H1 (cell line): ENCODE results near the gene CHD2. TPM values are rescaled to one million over a fixed set of nuclear protein-coding genes. Genes with fewer than 3 reads are reported as not detected.

ENCODE experiments used
- BACH1 ChIP-seq: IDR thresholded peaks from 2 replicates; pipeline ENCODE4 v1.6.1; 2012; ENCODE audit warnings: low read length, improper control_type of control experiment
- CTCF ChIP-seq, 3 experiments: IDR thresholded peaks; 1 replicate in 2 of 3; 2 replicates in 1 of 3; pipeline versions ENCODE4 v1.5.1 to v1.6.1; 2011; ENCODE audit warnings: low read length in 3 of 3, mild to moderate bottlenecking in 3 of 3, inconsistent platforms in 2 of 3, low read depth in 1 of 3, moderate library complexity in 1 of 3; ENCODE audit not compliant: insufficient read depth in 1 of 3; ENCODE audit errors: control extremely low read depth in 1 of 3
- HDAC2 ChIP-seq, 2 experiments: fragments of 300-600 bp in 1 of 2; sonication (generic) in 1 of 2; IDR thresholded peaks; 2 replicates each; pipeline ENCODE4 v1.6.1; 2011 to 2012; ENCODE audit warnings: low read depth in 2 of 2, low read length in 2 of 2, mild to moderate bottlenecking in 2 of 2, moderate library complexity in 2 of 2, borderline replicate concordance in 1 of 2, inconsistent platforms in 1 of 2
- KDM4A ChIP-seq: IDR thresholded peaks from one replicate; pipeline ENCODE4 v1.7.1; 2012; ENCODE audit warnings: low read depth, mild to moderate bottlenecking, moderate library complexity, low read length, inconsistent platforms; ENCODE audit not compliant: severe bottlenecking
- MAX ChIP-seq: IDR thresholded peaks from 2 replicates; pipeline ENCODE4 v1.6.1; 2012; ENCODE audit warnings: inconsistent platforms
- POLR2A ChIP-seq, 2 experiments: IDR thresholded peaks; 1 replicate in 1 of 2; 2 replicates in 1 of 2; pipeline ENCODE4 v1.6.1; 2011; ENCODE audit warnings: low read depth in 2 of 2, low read length in 2 of 2, mild to moderate bottlenecking in 2 of 2; ENCODE audit errors: control extremely low read depth in 1 of 2
- SIN3A ChIP-seq, 2 experiments: IDR thresholded peaks in 1 of 2; conservative IDR thresholded peaks in 1 of 2; 2 replicates each; pipeline ENCODE4 v1.6.1; 2011 to 2012; ENCODE audit warnings: low read length in 2 of 2, improper control_type of control experiment in 1 of 2, low read depth in 1 of 2, mild to moderate bottlenecking in 1 of 2
- SRF ChIP-seq: IDR thresholded peaks from 2 replicates; pipeline ENCODE4 v1.6.1; 2011; ENCODE audit warnings: mild to moderate bottlenecking, low read depth, low read length, moderate library complexity
- TAF1 ChIP-seq: IDR thresholded peaks from 2 replicates; pipeline ENCODE4 v1.6.1; 2011; ENCODE audit warnings: mild to moderate bottlenecking, low read depth, low read length
- TBP ChIP-seq: IDR thresholded peaks from 2 replicates; pipeline ENCODE4 v1.6.1; 2011; ENCODE audit warnings: low read depth, low read length, improper control_type of control experiment
- polyA plus RNA-seq, 7 experiments: library from polyadenylated mRNA; depleted of rRNA in 3 of 7; stranded (reverse) in 5 of 7; unstranded in 2 of 7; fragments of >200 nt in 5 of 7; fragments of 200-250 nt in 2 of 7; gene quantifications; 1 replicate in 5 of 7; 2 replicates in 1 of 7; 4 replicates in 1 of 7; pipeline versions ENCODE4 v1.2.1 to v1.2.3, GENCODE V29; 2011 to 2013; ENCODE audit warnings: missing spikeins in 2 of 7, mixed read lengths in 2 of 7
- total RNA-seq: library from RNA; stranded (reverse); fragmentation: NEBNext Ultra II Directional; extraction: Animal tissue kit (Norgen Biotek cat#: 25700); gene quantifications from 2 replicates; pipeline ENCODE4 v1.2.1, GENCODE V29; 2021

Gene CHD2
- total and polyA plus RNA-seq, 2 of the 8 experiments (the other 6 are each of a cell fraction or from before 2014, with no cell fraction given) = 28.8 to 70.0 TPM

GRCh38 chr15:93072411-93073394 lies 172.6 kb downstream of the CHD2 start (continued):
- TF ChIP-seq CTCF (IDR thresholded peaks at IDR 0.05; ENCODE audit: control extremely low read depth in 1 of 3, insufficient read depth in 1 of 3, low read depth in 1 of 3, low read length in 3 of 3) = no peak
- TF ChIP-seq POLR2A (IDR thresholded peaks at IDR 0.05; ENCODE audit: control extremely low read depth in 1 of 2, low read depth in 2 of 2, low read length in 2 of 2) = peak in 1 of 2 experiments; percentile 57; a peak in 1 of 3 replicates
- TF ChIP-seq SRF = no peak
- peak; percentile 31; the same call in 1 of the 2 replicates for TF ChIP-seq MAX
- TF ChIP-seq TAF1 = peak; percentile 69; the same call in 1 of the 2 replicates
- TF ChIP-seq KDM4A = peak; percentile 65
- TF ChIP-seq HDAC2 (IDR thresholded peaks at IDR 0.05; ENCODE audit: borderline replicate concordance in 1 of 2, low read depth in 2 of 2, low read length in 2 of 2) = peak; percentile 31 to 90; a peak in 2 of 4 replicates
- TF ChIP-seq BACH1 = peak; percentile 54; the same call in 1 of the 2 replicates
- peak in 1 of 2 experiments; percentile 8; a peak in 1 of 4 replicates for TF ChIP-seq SIN3A (conservative IDR thresholded peaks at IDR 0.05 in 1 of 2, IDR thresholded peaks at IDR 0.05 in 1 of 2; ENCODE audit: low read depth in 1 of 2, low read length in 2 of 2)
- TF ChIP-seq TBP = peak; percentile 8; the same call in 1 of the 2 replicates
